Colonic mucosa (tissue), 4 donors: ENCODE results near the gene ADSL. TPM values are rescaled to one million over a fixed set of nuclear protein-coding genes. Genes with fewer than 3 reads are reported as not detected.

Experiments
- DNase-seq: peaks from one replicate; pipeline ENCODE4 v3.0.0-alpha.2; 2020
- H3K27ac ChIP-seq: fragments of 200-600 bp; one replicate; pipeline ENCODE4 v1.8.0; 2021
- H3K27me3 ChIP-seq: fragments of 200-600 bp; one replicate; pipeline ENCODE4 v1.8.0; 2021
- H3K36me3 ChIP-seq: fragments of 200-600 bp; one replicate; pipeline ENCODE4 v1.8.0; 2021
- H3K4me1 ChIP-seq: fragments of 200-600 bp; one replicate; pipeline ENCODE4 v1.8.0; 2021; ENCODE audit warnings: mild to moderate bottlenecking
- H3K4me3 ChIP-seq: fragments of 200-600 bp; one replicate; pipeline ENCODE4 v1.8.0; 2021
- H3K9ac ChIP-seq, 2 donors: one replicate each; pipeline ENCODE4 v1.7.0; 2013; ENCODE audit warnings: control low read depth in 2 of 2, low read depth in 2 of 2, low read length in 2 of 2
- H3K9me3 ChIP-seq: fragments of 200-600 bp; one replicate; pipeline ENCODE4 v1.8.0; 2021
- intact Hi-C: fragments of 100-400 bp; cut with DNase I; formaldehyde crosslinking; loops from one replicate; pipeline ENCODE4 v1.14.1; 2022
- total RNA-seq, 2 donors: library from RNA; stranded (reverse); fragmentation: NEBNext Ultra II Directional in 1 of 2; extraction: Animal tissue kit (Norgen Biotek cat#: 25700) in 1 of 2; gene quantifications; one replicate each; pipeline ENCODE4 v1.2.1, GENCODE V29; 2021
- TF ChIP-seq, protein P1 (sequence below): fragments of 200-600 bp; IDR thresholded peaks from one replicate; pipeline ENCODE4 v1.8.0; 2022; ENCODE audit warnings: antibody characterized with exemption, mild to moderate bottlenecking
- donor health status: healthy.
- donor health status: DM: no; HTN: no; CAD: no.
- donor health status: DM: no; HTN: no; CAD: no.

ADSL gene
- total RNA-seq, 2 donors from 2014 or later: 26.4 to 47.0 TPM

DNA sequence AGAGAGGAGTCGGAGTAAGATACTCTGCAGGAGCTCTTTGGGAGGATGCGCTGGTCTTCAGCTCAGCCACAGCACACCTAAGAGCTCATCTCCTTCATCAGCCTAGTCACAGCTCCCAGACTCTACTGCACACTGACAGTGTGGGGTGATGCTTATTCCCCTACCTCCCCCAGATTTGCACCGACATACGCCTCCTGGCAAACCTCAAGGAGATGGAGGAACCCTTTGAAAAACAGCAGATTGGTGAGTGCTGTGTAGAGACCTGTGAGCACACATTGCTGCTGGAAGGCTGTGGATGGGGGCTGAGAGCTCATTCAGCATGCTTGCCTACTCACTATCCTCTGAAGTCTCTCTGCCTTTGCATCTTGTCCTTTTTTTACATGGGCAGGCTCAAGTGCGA lies 14.8 kb downstream of the ADSL start:
- intact Hi-C loops: no loop called here
- DNase-seq: no peak
- H3K9ac ChIP-seq: no peak overlapping the region
- H3K4me1 ChIP-seq: no peaks in the 10 kb centered on the region
- no peaks in the 10 kb centered on the region for H3K27me3 ChIP-seq
- H3K36me3 ChIP-seq: peaks cover 22% of the 10 kb centered on the region
- TF ChIP-seq, protein P1, sequence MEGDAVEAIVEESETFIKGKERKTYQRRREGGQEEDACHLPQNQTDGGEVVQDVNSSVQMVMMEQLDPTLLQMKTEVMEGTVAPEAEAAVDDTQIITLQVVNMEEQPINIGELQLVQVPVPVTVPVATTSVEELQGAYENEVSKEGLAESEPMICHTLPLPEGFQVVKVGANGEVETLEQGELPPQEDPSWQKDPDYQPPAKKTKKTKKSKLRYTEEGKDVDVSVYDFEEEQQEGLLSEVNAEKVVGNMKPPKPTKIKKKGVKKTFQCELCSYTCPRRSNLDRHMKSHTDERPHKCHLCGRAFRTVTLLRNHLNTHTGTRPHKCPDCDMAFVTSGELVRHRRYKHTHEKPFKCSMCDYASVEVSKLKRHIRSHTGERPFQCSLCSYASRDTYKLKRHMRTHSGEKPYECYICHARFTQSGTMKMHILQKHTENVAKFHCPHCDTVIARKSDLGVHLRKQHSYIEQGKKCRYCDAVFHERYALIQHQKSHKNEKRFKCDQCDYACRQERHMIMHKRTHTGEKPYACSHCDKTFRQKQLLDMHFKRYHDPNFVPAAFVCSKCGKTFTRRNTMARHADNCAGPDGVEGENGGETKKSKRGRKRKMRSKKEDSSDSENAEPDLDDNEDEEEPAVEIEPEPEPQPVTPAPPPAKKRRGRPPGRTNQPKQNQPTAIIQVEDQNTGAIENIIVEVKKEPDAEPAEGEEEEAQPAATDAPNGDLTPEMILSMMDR: no peak
- no peak overlapping the region for H3K27ac ChIP-seq
- H3K9me3 ChIP-seq: no peaks in the 10 kb centered on the region
- H3K4me3 ChIP-seq: no peak overlapping the region

DNA sequence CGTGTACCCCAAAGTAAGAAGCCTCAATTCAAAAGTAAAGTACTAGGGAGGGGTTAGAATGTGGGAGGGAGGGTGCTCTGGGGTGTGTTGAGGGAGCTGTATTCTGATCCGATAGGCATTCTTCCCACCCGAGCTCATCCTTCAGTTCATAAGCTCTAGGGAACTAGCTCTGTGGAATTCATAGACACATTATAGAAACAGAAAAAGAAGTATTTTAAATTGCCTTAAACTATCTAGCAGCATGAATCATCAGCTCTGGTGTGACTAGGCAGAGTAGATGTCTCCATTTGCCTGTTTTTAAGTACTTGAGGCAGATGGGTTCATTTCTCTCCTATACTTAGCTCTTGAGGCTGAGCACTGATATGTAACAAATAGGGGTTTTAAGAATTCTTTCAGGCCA lies 16.8 kb downstream of the ADSL start:
- intact Hi-C loops: no loop called here
- DNase-seq: no peak
- no peaks in the 10 kb centered on the region for H3K27me3 ChIP-seq
- no peaks in the 10 kb centered on the region for H3K9me3 ChIP-seq
- no peaks in the 10 kb centered on the region for H3K4me1 ChIP-seq
- no peak overlapping the region for H3K27ac ChIP-seq
- H3K4me3 ChIP-seq: no peak overlapping the region
- TF ChIP-seq, protein P1: no peak
- H3K9ac ChIP-seq: no peak overlapping the region
- peaks cover 22% of the 10 kb centered on the region for H3K36me3 ChIP-seq

DNA sequence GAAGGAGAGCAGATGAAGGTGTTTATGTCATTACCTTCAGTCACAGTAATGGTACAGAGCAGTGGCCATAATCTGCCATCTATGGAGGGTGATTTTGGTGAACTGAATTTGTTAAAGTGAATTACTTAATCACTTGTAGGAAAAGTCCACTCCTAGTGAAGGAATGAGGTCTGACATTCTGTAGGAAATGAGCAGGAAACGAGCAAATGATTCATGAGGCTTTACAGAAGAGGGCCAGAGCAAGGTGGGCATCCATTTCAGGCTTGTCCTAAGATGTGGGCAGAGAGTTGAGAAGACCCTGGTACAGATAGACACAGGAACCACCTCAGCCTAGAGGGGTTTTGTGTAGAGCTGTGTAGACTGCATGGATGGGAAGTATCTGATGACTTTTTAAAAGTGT lies 18.1 kb downstream of the ADSL start:
- H3K36me3 ChIP-seq: peaks cover 17% of the 10 kb centered on the region
- no peak overlapping the region for H3K27ac ChIP-seq
- no peaks in the 10 kb centered on the region for H3K27me3 ChIP-seq
- no peak for DNase-seq
- no peak overlapping the region for H3K4me3 ChIP-seq
- intact Hi-C loops: no loop called here
- no peaks in the 10 kb centered on the region for H3K9me3 ChIP-seq
- no peaks in the 10 kb centered on the region for H3K4me1 ChIP-seq
- H3K9ac ChIP-seq: no peak overlapping the region
- TF ChIP-seq, protein P1: no peak

DNA sequence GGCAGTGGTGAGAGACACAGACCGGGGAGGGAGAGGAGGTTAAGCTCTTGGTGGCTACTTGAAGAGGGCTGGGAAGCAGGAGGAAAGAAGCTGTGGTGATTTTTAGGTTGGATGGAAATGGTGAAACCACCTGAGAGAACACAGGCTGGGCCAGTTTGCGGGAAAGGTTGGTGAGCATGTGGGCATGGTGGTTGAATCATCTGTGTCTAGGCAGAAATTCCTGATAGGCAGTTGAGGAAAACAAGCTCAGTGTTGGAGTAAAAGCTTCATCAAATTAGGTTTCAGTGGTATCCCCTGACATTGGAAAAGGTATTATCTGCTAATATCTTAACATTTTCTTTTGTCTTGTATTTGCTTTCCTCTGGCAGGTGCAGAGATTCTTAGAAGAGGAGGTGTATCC lies 19.8 kb downstream of the ADSL start:
- intact Hi-C loops: no loop called here
- TF ChIP-seq, protein P1: no peak
- Histone ChIP-seq H3K9me3 (no peaks in the 10 kb centered on the region), H3K36me3 (peaks cover 5% of the 10 kb centered on the region), H3K9ac (no peak overlapping the region), H3K4me3 (no peak overlapping the region), H3K27ac (no peak overlapping the region), H3K4me1 (no peaks in the 10 kb centered on the region), H3K27me3 (no peaks in the 10 kb centered on the region)
- DNase-seq: no peak

DNA sequence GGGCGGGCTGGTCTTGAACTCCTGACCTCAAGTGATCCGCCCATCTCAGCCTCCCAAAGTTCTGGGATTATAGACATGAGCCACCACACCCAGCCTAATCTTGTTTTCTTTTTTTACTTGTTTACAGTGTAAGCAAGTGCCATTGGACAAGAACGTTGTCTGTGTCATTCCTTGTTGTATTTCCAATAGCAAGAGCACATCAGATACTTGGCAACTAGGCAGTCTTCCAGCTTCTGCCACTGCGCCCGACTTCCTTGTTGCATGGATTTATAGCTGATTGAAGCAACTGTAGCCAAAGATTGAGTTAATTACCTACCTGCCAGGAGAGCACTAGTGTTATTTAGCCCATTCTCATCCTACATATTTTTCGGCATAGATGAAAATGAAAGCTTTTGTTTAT lies 21.0 kb downstream of the ADSL start:
- Histone ChIP-seq H3K4me1 (no peaks in the 10 kb centered on the region), H3K27ac (peak overlapping the region; percentile 60)
- DNase-seq: peak; percentile 77

More for the DNA sequence above, 21.0 kb downstream of the ADSL start:
- no peaks in the 10 kb centered on the region for H3K36me3 ChIP-seq
- H3K4me3 ChIP-seq: no peak overlapping the region
- intact Hi-C loops: no loop called here
- H3K9ac ChIP-seq: no peak overlapping the region
- no peaks in the 10 kb centered on the region for H3K27me3 ChIP-seq
- H3K9me3 ChIP-seq: no peaks in the 10 kb centered on the region
- TF ChIP-seq, protein P1: no peak
